H1 (cell line): ENCODE measurements around the gene CKS1B. TPM values are rescaled to one million over a fixed set of nuclear protein-coding genes. Genes with fewer than 3 reads are reported as not detected.

Experiments used
- polyA plus RNA-seq, 7 experiments: library from polyadenylated mRNA; depleted of rRNA in 3 of 7; stranded (reverse) in 5 of 7; unstranded in 2 of 7; fragments of >200 nt in 5 of 7; fragments of 200-250 nt in 2 of 7; gene quantifications; 1 replicate in 5 of 7; 2 replicates in 1 of 7; 4 replicates in 1 of 7; pipeline versions ENCODE4 v1.2.1 to v1.2.3, GENCODE V29; 2011 to 2013; ENCODE audit warnings: missing spikeins in 2 of 7, mixed read lengths in 2 of 7
- total RNA-seq: library from RNA; stranded (reverse); fragmentation: NEBNext Ultra II Directional; extraction: Animal tissue kit (Norgen Biotek cat#: 25700); gene quantifications from 2 replicates; pipeline ENCODE4 v1.2.1, GENCODE V29; 2021
- TF ChIP-seq, protein P1 (sequence below): IDR thresholded peaks from 2 replicates; pipeline ENCODE4 v1.6.1; 2012; ENCODE audit warnings: inconsistent platforms

Gene CKS1B
- total and polyA plus RNA-seq, 2 of the 8 experiments (the other 6 are each of a cell fraction or from before 2014, with no cell fraction given): 294 to 1,025 TPM

- TF ChIP-seq, protein P1, sequence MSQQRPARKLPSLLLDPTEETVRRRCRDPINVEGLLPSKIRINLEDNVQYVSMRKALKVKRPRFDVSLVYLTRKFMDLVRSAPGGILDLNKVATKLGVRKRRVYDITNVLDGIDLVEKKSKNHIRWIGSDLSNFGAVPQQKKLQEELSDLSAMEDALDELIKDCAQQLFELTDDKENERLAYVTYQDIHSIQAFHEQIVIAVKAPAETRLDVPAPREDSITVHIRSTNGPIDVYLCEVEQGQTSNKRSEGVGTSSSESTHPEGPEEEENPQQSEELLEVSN: no peak
Observed at GRCh38 chr1:154952664-154953063, 21.8 kb upstream of the CKS1B start (continued).
